Astrocyte of the spinal cord (primary cell): ENCODE data around the gene AFTPH.

Experiments
- DNase-seq: peaks from one replicate; pipeline ENCODE4 v3.0.0; 2011; ENCODE audit warnings: low read depth, low spot score
- H3K4me3 ChIP-seq: 2 replicates; pipeline ENCODE4 v1.5.1; 2011; ENCODE audit warnings: low read depth, mild to moderate bottlenecking, low read length, moderate library complexity
- CTCF ChIP-seq: IDR thresholded peaks from 2 replicates; pipeline ENCODE4 v1.5.1; 2012; ENCODE audit warnings: low read depth, mild to moderate bottlenecking, low read length, inconsistent platforms
- in situ Hi-C: cut with HindIII; loops from 2 replicates; pipeline ENCODE4 v1.10.0; 2017; ENCODE audit warnings: low sequenced_read_pairs

Gene AFTPH

DNA sequence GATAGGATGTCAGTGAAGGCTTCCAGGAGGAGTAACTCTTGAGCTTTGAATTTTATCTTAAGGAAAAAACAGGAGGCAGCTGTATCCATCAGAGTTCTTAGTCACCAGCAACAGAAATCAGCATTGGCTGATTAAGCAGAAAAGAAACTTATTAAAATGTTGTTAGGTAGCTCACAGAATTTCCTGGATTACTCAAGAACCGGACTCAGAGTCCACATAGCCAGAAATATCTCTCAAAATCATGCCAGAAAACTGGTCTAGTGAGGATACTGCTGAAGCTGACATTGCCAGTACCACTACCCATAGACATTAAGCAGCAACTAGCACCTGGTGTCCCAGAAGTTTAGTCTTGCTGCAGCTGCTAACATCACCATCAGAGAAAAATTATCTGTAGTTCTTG lies 10.1 kb upstream of the AFTPH start:
- TF ChIP-seq CTCF, result no peak
- no peak for DNase-seq
- no peak overlapping the region for H3K4me3 ChIP-seq
- in situ Hi-C loops, result no loop called here

DNA sequence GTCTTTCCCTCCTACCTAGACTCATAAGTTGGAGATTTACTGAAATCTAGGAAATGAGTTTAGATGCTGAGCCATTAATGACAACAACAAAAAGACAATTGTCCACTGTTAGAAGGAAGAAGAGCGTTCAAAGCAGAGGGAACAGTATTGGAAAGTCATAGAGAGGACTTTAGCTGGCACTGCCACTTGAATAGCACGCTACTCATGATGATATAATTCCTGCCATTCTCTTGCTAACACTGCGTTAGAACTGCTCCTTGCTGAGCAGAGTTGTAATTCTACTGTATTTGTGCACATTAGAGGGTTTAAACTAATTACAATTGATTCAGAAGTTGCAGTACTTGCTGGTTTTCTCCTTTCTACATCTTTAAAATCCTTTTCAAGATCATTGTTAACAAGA lies 9.0 kb upstream of the AFTPH start:
- DNase-seq, result no peak
- no peak for TF ChIP-seq CTCF
- no peak overlapping the region for H3K4me3 ChIP-seq
- in situ Hi-C loops, result no loop called here

DNA sequence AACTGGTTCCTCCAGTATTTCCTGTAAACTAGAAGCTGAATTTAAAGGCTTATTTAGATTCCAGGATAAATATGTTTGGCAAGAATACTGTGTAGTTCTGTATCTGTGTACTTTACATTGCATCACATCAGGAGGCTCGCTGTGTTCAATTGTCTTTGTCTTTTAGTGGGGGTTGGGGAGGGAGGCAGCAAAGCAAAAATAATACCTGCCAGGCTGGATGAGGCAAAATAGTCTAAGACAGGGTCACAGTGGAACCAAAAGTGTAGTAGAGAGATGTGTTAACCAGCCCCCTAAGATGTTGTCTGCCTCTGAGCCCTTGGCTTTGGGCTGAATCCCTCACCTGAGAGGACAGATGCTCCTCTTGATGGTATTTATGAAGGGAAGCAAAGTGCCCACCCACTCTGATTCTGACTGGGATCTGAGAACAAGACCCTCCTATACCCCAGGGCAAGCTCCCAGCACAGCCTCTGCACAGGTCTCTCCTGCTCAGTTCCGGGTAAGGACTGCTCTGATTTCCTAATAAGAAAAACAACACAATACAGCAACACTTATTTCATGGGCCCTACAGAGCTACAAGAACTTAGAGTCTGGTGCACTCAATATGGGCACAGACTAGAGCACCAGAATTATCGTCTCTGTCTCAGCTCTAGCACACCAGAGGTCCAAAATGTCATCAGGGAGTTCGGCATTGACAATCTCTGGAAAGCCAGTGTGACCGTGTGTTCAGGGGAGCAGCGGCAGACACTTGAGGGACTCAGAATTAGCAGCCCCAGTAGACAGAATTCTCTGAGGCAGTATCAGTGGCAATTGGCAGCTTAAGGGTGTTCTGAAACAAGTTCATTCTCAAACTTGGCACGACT lies 7.2 kb upstream of the AFTPH start:
- no peak for DNase-seq
- TF ChIP-seq CTCF, result no peak
- in situ Hi-C loops, result no loop called here
- H3K4me3 ChIP-seq, result no peak overlapping the region

DNA sequence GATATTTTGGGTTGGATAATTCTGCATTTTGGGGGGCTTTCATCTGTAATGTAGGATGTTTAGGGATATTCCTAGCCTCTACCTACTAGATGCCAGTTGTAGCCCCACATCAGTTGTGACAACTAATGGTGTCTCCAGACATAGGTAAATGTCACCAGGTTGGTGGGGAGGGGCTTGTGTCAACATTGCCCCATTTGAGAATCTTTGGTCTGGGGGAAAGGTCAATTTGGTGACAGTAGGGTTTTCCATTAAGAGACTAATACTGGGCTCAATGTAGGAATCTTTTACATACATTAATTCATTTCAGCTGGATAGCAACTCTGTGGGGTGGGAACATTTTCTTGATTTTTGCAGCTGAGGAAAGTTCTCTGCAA lies 6.6 kb upstream of the AFTPH start:
- TF ChIP-seq CTCF, result no peak

GRCh38 chr2:64522843-64523428 lies 1.2 kb upstream of the AFTPH start:
- TF ChIP-seq CTCF, result peak; percentile 79
- peak overlapping the region; percentile 88 for H3K4me3 ChIP-seq
- peak; percentile 84 for DNase-seq
- in situ Hi-C loops, result no loop called here

More for the DNA sequence above, 6.6 kb upstream of the AFTPH start:
- in situ Hi-C loops, result no loop called here
- DNase-seq, result no peak
- H3K4me3 ChIP-seq, result no peak overlapping the region

DNA sequence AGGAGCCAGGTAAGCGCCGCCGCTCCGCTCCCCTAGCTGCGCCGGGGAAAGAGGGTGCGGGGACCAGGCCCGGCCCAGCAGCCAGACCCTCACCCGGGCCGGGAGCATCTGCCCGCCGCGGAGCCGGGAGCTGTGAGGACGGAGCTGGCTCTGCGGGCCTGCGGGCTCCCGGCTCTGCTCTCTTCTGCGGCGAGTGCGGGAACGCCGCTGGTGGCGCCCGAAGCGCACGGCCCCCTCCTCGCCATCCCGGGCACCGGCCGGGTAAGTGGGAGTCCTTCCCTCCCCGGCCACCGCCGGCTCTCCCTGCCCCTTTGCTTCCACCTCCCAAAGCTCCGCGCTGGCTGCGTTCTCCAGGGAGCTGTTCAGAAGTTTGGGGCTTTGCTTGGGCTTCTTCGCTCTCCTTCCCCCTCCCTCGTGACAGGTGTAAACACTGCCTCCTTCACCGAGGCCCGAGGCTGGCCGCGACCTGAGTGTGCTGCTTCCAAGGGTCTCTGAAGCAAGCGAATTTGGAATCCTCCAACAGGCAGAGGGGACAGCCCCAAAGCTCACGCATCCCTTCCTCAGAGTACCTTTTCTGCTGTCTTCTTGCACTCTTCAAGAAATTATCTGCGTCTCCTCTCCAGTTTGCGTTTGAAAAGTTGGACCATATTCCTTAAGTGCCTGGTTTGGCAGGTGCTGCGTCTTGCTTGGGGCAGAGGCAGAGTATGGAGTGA lies 632 bp downstream of the AFTPH start:
- in situ Hi-C loops, result no loop called here
- TF ChIP-seq CTCF, result no peak
- peak; percentile 15 for DNase-seq
- peak overlapping the region; percentile 88 for H3K4me3 ChIP-seq
